ENCODE data around the gene PRSS21. TPM values are rescaled to one million over a fixed set of nuclear protein-coding genes. Genes with fewer than 3 reads are reported as not detected.

The PRSS21 gene
- total and polyA plus RNA-seq, 12 donors = 0.20 TPM; not detected in 11

GRCh38 chr16:2773188-2773968 is 43.7 kb upstream of the PRSS21 start:
- Histone ChIP-seq H3K36me3 (peaks cover 0 to 71% (median 45%) of the 10 kb centered on the region in 9 donors), H3K4me3 (no peak overlapping the region), H3K27ac (peak overlapping the region in 1 of 10 donors; percentile 4), H3K27me3 (no peaks in the 10 kb centered on the region), H3K4me1 (peaks cover 5 to 53% (median 28%) of the 10 kb centered on the region in 9 donors), H3K9me3 (no peaks in the 10 kb centered on the region)
- intact Hi-C loops (cut with DNase I) = loop anchor here in 1 of 10 donors (10.0 kb wide), 1 partner anchor 91 kb away; no protein-coding TSS in a partner anchor
- TF ChIP-seq CTCF (IDR thresholded peaks at IDR 0.05) = no peak
- 82 to 84% methylated on average over 12 of the region's 12 CpGs for WGBS, 2 donors
- DNase-seq = no peak
- ATAC-seq = no peak

- 75 to 83% methylated on average over 7 of the region's 7 CpGs for WGBS, 2 donors
- ATAC-seq = no peak
- no peak for DNase-seq
- Histone ChIP-seq H3K27me3 (no peaks in the 10 kb centered on the region), H3K4me1 (peaks cover 9 to 51% (median 30%) of the 10 kb centered on the region in 9 donors), H3K4me3 (no peak overlapping the region), H3K9me3 (no peaks in the 10 kb centered on the region), H3K27ac (peak overlapping the region in 1 of 10 donors; percentile 26), H3K36me3 (peaks cover 0 to 61% (median 35%) of the 10 kb centered on the region in 9 donors)
- TF ChIP-seq CTCF (IDR thresholded peaks at IDR 0.05) = no peak
- intact Hi-C loops (cut with DNase I) = loop anchor here in 2 of 10 donors (2.0 to 10.0 kb wide), 2 partner anchors 20 to 90 kb away; no protein-coding TSS in a partner anchor
These were observed 42.7 kb upstream of the PRSS21 start for GRCh38 chr16:2774161-2774891.

GRCh38 chr16:2775131-2775716 is 41.8 kb upstream of the PRSS21 start:
- TF ChIP-seq CTCF (IDR thresholded peaks at IDR 0.05) = no peak
- Histone ChIP-seq H3K27ac (no peak overlapping the region), H3K4me1 (peaks cover 9 to 44% (median 30%) of the 10 kb centered on the region in 9 donors), H3K9me3 (no peaks in the 10 kb centered on the region), H3K36me3 (peaks cover 0 to 52% (median 26%) of the 10 kb centered on the region in 9 donors), H3K4me3 (peak overlapping the region in 2 of 10 donors; percentile 81 to 95), H3K27me3 (no peaks in the 10 kb centered on the region)
- ATAC-seq (no peak), DNase-seq (no peak)
- intact Hi-C loops (cut with DNase I) = loop anchor here in 2 of 10 donors (2.0 to 10.0 kb wide), 2 partner anchors 20 to 90 kb away; no protein-coding TSS in a partner anchor
- WGBS, 2 donors = 75 to 82% methylated on average over 7 of the region's 7 CpGs
